Common myeloid progenitor, CD34-positive (primary cell): ENCODE data around the gene OGA.

Source experiments
- CTCF ChIA-PET: fragments of 350-600 bp; sonication (Branson Sonifier 250); formaldehyde crosslinking; loops from one replicate; lab custom pipeline; 2021; ENCODE audit warnings: antibody characterized with exemption; lab: Charles Lee
- POLR2A ChIA-PET: fragments of 350-600 bp; sonication (Branson Sonifier 250); formaldehyde crosslinking; loops from one replicate; lab custom pipeline; 2021; ENCODE audit warnings: antibody characterized with exemption; lab: Charles Lee
- DNase-seq, 3 donors: peaks; one replicate each; pipeline versions ENCODE4 v3.0.0 to v3.0.0-alpha.2; 2013
- H3K27ac ChIP-seq, 2 experiments: 1 replicate in 1 of 2; 2 replicates in 1 of 2; pipeline ENCODE4 v1.7.0; 2013; ENCODE audit warnings: inconsistent platforms in 2 of 2, low read length in 2 of 2, mild to moderate bottlenecking in 2 of 2, low read depth in 1 of 2, moderate library complexity in 1 of 2; ENCODE audit not compliant: severe bottlenecking in 2 of 2, insufficient read depth in 1 of 2, poor library complexity in 1 of 2
- H3K27me3 ChIP-seq, 5 experiments: replicated peaks in 2 of 5; 1 replicate in 3 of 5; 2 replicates in 2 of 5; pipeline versions ENCODE4 v1.6.1 to v1.7.0; 2013; ENCODE audit warnings: low read length in 4 of 5, mild to moderate bottlenecking in 2 of 5, moderate library complexity in 2 of 5, inconsistent platforms in 1 of 5; ENCODE audit not compliant: insufficient read depth in 5 of 5, control insufficient read depth in 4 of 5
- H3K36me3 ChIP-seq, 4 experiments: 1 replicate in 2 of 4; 2 replicates in 2 of 4; pipeline versions ENCODE4 v1.6.1 to v1.7.0; 2013; ENCODE audit warnings: low read length in 3 of 4, control low read depth in 1 of 4, mild to moderate bottlenecking in 1 of 4; ENCODE audit not compliant: control insufficient read depth in 4 of 4, insufficient read depth in 4 of 4
- H3K4me1 ChIP-seq, 4 experiments: 1 replicate in 3 of 4; 2 replicates in 1 of 4; pipeline versions ENCODE4 v1.6.1 to v1.7.1; 2013; ENCODE audit warnings: low read length in 3 of 4, mild to moderate bottlenecking in 3 of 4, control low read depth in 1 of 4, inconsistent platforms in 1 of 4, moderate library complexity in 1 of 4; ENCODE audit not compliant: control insufficient read depth in 4 of 4, insufficient read depth in 4 of 4; ENCODE audit errors: control extremely low read depth in 1 of 4
- H3K4me3 ChIP-seq, 7 experiments: 1 replicate in 4 of 7; 2 replicates in 3 of 7; pipeline versions ENCODE4 v1.5.1 to v1.7.0; 2013; ENCODE audit warnings: mild to moderate bottlenecking in 7 of 7, low read length in 6 of 7, moderate library complexity in 6 of 7, inconsistent platforms in 2 of 7, low read depth in 2 of 7, control low read depth in 1 of 7; ENCODE audit not compliant: insufficient read depth in 4 of 7, control insufficient read depth in 1 of 7; ENCODE audit errors: extremely low read depth in 1 of 7
- H3K9me3 ChIP-seq, 5 experiments: 1 replicate in 4 of 5; 2 replicates in 1 of 5; pipeline versions ENCODE4 v1.6.1 to v1.7.1; 2013; ENCODE audit warnings: low read length in 4 of 5, mild to moderate bottlenecking in 2 of 5, inconsistent platforms in 1 of 5, low read depth in 1 of 5, moderate library complexity in 1 of 5; ENCODE audit not compliant: control insufficient read depth in 4 of 5, insufficient read depth in 2 of 5; ENCODE audit errors: control extremely low read depth in 1 of 5
- WGBS: methylation state at CpG from one replicate; pipeline ENCODE4 v1.1.5; 2013; ENCODE audit not compliant: insufficient coverage; 5-methylcytosine and 5-hydroxymethylcytosine counted together

Gene OGA

DNA sequence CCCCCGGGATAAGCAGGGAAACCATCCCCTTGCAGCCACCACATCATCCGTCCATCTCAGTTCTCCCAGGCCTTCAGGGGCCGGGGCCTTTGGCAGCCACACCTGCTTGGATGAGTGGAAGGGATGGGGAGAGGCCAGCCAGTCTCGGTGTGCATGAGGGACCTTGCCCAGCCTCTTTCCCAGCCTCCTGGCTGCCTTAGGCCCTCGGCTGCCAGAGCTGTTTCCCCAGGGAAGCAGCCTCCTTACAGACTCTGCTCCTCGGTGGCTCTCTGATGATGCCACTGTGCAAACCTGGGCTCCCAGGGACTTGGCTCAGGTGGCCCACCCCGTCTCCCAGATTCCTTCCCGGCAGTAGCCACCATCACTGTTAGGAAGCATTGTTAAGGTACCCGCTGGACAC, 57.0 kb downstream of the OGA start:
- CTCF ChIA-PET: no interaction called here
- 100% methylated on average over 5 of the region's 9 CpGs for WGBS
- H3K27me3 ChIP-seq: peaks cover 0 to 24% (median 18%) of the 10 kb centered on the region in 5 experiments

DNA sequence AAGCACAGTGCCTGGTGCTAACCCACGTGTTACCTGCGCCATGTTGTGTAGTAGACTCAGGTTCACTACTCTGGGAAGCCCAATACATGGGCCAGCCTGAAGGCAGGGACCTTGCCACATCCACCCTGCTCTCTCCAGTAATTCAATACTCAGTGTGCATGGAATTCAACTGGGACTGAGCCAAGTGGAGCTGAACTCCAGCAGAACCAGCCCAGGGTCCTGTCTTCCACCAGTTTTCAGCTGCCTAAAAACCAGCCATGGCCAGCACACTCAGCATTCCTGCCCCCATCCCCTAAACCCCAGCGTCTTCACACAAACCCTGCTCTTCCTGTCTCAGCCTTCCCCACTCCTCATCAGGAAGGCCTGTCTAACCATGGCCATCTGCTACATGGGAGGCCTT, 57.7 kb downstream of the OGA start:
- Histone ChIP-seq H3K27me3 (peaks cover 0 to 17% (median 14%) of the 10 kb centered on the region in 5 experiments), H3K4me1 (no peaks in the 10 kb centered on the region), H3K9me3 (no peaks in the 10 kb centered on the region), H3K36me3 (no peaks in the 10 kb centered on the region), H3K27ac (no peak overlapping the region), H3K4me3 (no peak overlapping the region)
- 65% methylated on average over 2 of the region's 3 CpGs for whole genome bisulfite sequencing
- ChIA-PET CTCF (no interaction called here), POLR2A (no interaction called here)
- DNase-seq: no peak

More for the DNA sequence above, 57.0 kb downstream of the OGA start:
- Histone ChIP-seq H3K27ac (no peak overlapping the region), H3K4me1 (no peaks in the 10 kb centered on the region), H3K4me3 (no peak overlapping the region), H3K36me3 (no peaks in the 10 kb centered on the region), H3K9me3 (no peaks in the 10 kb centered on the region)
- no peak for DNase-seq
- POLR2A ChIA-PET: no interaction called here

DNA sequence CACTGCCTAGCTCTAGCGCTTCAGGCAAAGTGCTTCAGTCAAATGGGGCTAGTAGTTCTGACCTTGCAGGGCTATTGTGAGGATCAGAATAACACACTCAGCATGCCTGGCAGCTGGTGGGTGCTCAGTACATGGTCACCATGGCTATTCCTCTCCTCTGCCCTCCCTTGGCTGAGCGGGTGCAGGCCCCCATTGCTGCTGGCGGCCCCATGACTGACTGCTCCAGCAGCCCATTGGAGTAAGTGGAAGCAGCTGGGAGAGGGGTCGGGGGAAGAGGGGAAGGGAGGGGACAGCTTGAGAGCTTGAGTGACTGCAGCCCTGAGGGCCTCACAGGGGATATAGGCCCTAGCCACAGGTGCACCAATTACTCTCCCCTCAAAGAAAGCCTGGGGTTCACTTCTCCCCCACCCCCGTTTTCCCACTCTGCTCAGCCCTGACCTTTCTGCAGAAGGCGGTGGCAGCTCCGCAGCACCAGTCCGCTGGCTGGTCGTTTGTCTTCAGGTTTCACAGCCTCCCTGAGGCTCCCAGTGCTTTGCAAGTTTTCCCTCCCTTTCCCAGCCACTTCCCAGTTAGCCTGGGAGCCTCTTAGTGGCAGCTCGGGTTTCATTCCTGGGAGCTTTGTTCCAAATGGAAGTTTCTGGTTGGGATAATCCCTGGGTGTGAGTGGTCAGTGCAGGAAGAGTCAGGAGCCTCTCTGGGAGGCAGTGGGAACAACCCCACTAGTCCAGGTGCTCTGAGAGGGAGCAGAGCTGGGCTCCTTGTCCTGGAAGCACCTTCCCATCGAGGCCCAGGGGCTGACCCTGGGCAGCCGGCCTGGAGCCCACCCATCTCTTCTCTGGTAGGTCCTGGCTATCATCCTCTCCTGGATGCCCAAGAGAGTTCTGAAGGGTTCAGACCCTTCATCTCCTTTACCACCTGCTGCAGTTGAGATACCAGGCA, 58.7 kb downstream of the OGA start:
- no peaks in the 10 kb centered on the region for H3K4me1 ChIP-seq
- H3K27ac ChIP-seq: no peak overlapping the region
- WGBS: 90% methylated on average over 8 of the region's 12 CpGs
- H3K4me3 ChIP-seq: no peak overlapping the region
- CTCF ChIA-PET: interaction anchor here (1.2 kb wide), 1 partner anchor 21 kb away, joined by 3 read pairs; no protein-coding TSS in a partner anchor
- DNase-seq: no peak
- no peaks in the 10 kb centered on the region for H3K9me3 ChIP-seq
- POLR2A ChIA-PET: no interaction called here
- no peaks in the 10 kb centered on the region for H3K36me3 ChIP-seq
- H3K27me3 ChIP-seq: peaks cover 0 to 12% (median 6%) of the 10 kb centered on the region in 5 experiments

DNA sequence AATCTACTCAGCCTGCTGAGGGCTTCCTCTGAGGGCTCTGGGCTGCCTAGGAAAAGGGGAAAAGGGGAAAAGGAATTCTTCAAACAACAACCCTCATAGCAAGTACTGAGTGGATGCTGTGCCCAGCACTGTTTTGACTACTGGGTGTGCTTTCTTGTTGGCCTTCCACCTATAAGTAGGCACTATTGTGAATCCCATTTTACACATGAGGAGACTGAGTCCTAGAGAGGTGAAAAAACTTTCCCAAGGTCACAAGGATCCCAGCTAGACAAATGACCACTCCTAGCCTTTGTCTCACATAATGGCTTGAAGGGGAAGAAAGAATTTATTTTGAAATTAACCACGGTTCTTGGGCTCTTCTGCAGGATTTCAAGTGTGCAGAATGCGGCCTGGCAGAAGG, 59.4 kb downstream of the OGA start:
- POLR2A ChIA-PET: interaction anchor here (0.8 kb wide), 1 partner anchor 537 kb away, joined by 3 read pairs; no protein-coding TSS in a partner anchor
- H3K27me3 ChIP-seq: peaks cover 2 to 10% (median 3%) of the 10 kb centered on the region in 5 experiments

DNA sequence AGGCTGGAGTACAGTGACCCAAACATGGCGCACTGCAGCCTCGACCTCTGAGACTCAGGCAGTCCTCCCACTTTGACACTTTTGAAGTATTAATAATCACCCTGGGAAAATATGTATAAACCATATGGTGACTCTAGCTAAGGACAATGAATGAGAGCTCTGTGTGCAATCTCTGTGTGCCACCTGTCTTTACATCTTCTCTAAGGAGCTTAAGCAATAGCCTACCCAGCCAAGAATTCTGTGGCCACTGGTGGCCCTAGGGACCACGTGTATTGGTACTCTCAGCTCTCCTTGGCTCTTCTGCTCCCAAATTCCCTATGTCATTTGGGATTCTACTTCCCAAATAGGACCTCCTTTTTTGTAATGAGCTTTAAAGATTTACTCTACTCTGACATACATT, 66.0 kb downstream of the OGA start:
- H3K36me3 ChIP-seq: no peaks in the 10 kb centered on the region
- ChIA-PET CTCF (interaction anchor here (0.9 kb wide), 1 partner anchor 15 kb away, joined by 3 read pairs; no protein-coding TSS in a partner anchor), POLR2A (no interaction called here)
- no peaks in the 10 kb centered on the region for H3K4me1 ChIP-seq
- H3K4me3 ChIP-seq: no peak overlapping the region
- peaks cover 2 to 20% (median 9%) of the 10 kb centered on the region in 5 experiments for H3K27me3 ChIP-seq
- no peak overlapping the region for H3K27ac ChIP-seq
- H3K9me3 ChIP-seq: no peaks in the 10 kb centered on the region
- 89% methylated on average over 1 of the region's 3 CpGs for WGBS
- no peak for DNase-seq

More for the DNA sequence above, 59.4 kb downstream of the OGA start:
- CTCF ChIA-PET: interaction anchor here (0.9 to 1.2 kb wide), 3 partner anchors 13 to 22 kb away, joined by 3 to 5 read pairs (median 3); no protein-coding TSS in a partner anchor
- no peak for DNase-seq
- WGBS: 100% methylated on average over 2 of the region's 2 CpGs
- Histone ChIP-seq H3K27ac (no peak overlapping the region), H3K36me3 (no peaks in the 10 kb centered on the region), H3K4me3 (no peak overlapping the region), H3K9me3 (no peaks in the 10 kb centered on the region), H3K4me1 (no peaks in the 10 kb centered on the region)

- H3K27ac ChIP-seq: no peak overlapping the region
- no peak overlapping the region for H3K4me3 ChIP-seq
- no peaks in the 10 kb centered on the region for H3K36me3 ChIP-seq
- CTCF ChIA-PET: no interaction called here
- H3K27me3 ChIP-seq: peaks cover 2 to 20% (median 14%) of the 10 kb centered on the region in 5 experiments
- no peaks in the 10 kb centered on the region for H3K9me3 ChIP-seq
- no peak for DNase-seq
- 92% methylated on average over 16 of the region's 19 CpGs for WGBS
- H3K4me1 ChIP-seq: no peaks in the 10 kb centered on the region
- POLR2A ChIA-PET: no interaction called here
Measured at GRCh38 chr10:101749047-101750016, 68.9 kb downstream of the OGA start.
